ENCODE results near the gene GNAZ.

DNA sequence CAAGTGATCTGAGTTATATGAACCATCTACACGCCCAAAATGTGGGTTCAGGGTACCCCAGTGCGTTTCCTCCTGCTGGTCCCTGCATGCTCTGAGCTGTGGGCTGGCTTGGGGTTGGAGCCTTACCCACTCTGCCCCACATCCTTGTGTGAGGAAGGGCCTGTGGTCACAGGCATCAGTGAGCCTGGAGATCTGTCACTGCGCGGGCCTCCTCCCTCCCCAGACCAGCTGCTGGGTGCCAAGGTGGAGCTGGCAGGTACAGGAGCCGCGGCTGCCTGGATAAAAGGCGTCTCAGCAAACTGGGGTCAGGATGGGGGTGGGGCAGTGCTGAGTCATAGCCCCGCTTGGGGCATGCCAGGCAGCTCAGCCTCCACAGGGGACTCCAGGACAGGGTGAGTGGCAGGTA lies 17.9 kb downstream of the GNAZ start:
- no peak for TF ChIP-seq POLR2A (IDR thresholded peaks at IDR 0.05)
- TF ChIP-seq, protein P1, sequence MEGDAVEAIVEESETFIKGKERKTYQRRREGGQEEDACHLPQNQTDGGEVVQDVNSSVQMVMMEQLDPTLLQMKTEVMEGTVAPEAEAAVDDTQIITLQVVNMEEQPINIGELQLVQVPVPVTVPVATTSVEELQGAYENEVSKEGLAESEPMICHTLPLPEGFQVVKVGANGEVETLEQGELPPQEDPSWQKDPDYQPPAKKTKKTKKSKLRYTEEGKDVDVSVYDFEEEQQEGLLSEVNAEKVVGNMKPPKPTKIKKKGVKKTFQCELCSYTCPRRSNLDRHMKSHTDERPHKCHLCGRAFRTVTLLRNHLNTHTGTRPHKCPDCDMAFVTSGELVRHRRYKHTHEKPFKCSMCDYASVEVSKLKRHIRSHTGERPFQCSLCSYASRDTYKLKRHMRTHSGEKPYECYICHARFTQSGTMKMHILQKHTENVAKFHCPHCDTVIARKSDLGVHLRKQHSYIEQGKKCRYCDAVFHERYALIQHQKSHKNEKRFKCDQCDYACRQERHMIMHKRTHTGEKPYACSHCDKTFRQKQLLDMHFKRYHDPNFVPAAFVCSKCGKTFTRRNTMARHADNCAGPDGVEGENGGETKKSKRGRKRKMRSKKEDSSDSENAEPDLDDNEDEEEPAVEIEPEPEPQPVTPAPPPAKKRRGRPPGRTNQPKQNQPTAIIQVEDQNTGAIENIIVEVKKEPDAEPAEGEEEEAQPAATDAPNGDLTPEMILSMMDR (IDR thresholded peaks at IDR 0.05), result no peak
